ENCODE data around the gene EFCAB5. TPM values are rescaled to one million over a fixed set of nuclear protein-coding genes. Genes with fewer than 3 reads are reported as not detected.
"Not testable (repeated sequence)": the region's sequence is repeated elsewhere in the genome, so short reads cannot be mapped to it uniquely, and the experiment has no call there.

Gene EFCAB5
- total RNA-seq: under 1 TPM in 2 of 4 donors, not detected in 2; 0.17 to 0.78 TPM

DNA sequence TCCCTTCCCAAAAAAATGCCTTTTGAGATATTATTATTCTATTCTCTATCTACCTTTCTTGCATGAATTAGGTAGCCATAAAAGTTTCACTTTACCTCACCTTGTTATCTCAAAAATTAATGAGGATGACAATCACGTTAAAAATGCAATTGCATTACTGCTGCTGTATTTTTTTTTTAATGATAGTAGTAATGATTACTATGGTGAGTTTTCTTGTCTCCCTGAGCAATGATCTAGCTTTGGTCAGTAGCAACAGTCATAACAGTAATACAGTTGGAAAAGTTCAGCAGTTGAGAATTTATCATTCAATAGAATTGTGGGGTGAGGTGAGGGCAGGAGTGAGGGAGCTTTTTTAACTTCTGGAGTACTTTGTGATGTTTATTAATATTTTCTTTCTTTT is at the start of gene EFCAB5:
EFCAB5 (plus strand) TSS at position 301 of the 400 bp plus-strand sequence. CDS start 163 bp downstream, outside the sequence.
- Histone ChIP-seq H3K27me3 (no peaks in the 10 kb centered on the region), H3K9me3 (no peaks in the 10 kb centered on the region), H3K4me1 (no peaks in the 10 kb centered on the region), H3K27ac (replicated peaks in 1 of 4) (no peak within 1 kb of the TSS), H3K36me3 (no peaks in the 10 kb centered on the region), H3K4me3 (no peak within 1 kb of the TSS)
- WGBS: 86% methylated on average over 1 of the region's 1 CpG
- DNase-seq (ENCODE audit: extremely low spot score): no peak
- TF ChIP-seq POLR2AphosphoS5 (IDR thresholded peaks at IDR 0.05): no peak
- no peak for TF ChIP-seq POLR2A (IDR thresholded peaks at IDR 0.05; ENCODE audit: low read depth)
- TF ChIP-seq, protein P1, sequence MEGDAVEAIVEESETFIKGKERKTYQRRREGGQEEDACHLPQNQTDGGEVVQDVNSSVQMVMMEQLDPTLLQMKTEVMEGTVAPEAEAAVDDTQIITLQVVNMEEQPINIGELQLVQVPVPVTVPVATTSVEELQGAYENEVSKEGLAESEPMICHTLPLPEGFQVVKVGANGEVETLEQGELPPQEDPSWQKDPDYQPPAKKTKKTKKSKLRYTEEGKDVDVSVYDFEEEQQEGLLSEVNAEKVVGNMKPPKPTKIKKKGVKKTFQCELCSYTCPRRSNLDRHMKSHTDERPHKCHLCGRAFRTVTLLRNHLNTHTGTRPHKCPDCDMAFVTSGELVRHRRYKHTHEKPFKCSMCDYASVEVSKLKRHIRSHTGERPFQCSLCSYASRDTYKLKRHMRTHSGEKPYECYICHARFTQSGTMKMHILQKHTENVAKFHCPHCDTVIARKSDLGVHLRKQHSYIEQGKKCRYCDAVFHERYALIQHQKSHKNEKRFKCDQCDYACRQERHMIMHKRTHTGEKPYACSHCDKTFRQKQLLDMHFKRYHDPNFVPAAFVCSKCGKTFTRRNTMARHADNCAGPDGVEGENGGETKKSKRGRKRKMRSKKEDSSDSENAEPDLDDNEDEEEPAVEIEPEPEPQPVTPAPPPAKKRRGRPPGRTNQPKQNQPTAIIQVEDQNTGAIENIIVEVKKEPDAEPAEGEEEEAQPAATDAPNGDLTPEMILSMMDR (IDR thresholded peaks at IDR 0.05): no peak
- TF ChIP-seq EP300 (IDR thresholded peaks at IDR 0.05): no peak
- intact Hi-C loops (cut with DNase I): no loop called here

DNA sequence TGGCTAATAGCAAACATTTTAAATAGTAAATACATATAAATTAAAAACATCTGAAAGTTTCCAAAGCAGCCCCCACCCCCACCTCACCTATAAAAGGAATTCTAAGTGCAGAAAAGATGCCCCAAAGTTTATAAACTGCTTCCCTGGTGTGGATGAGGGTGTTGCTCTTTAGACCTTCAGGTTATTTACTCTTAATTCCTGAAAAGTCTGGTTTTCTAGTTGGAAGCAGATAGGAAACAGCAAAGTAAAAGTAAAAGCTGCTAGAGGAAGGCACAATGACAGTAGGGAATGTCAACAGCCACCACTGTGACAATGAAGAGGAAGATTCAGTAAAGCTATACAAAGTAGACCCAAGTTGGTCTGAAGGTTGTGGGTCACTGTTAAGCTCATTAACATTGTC is 49.2 kb upstream of the EFCAB5 start:
- Histone ChIP-seq H3K27me3 (no peaks in the 10 kb centered on the region), H3K4me3 (no peak overlapping the region), H3K27ac (replicated peaks in 1 of 4) (no peak overlapping the region), H3K4me1 (no peaks in the 10 kb centered on the region), H3K9me3 (no peaks in the 10 kb centered on the region), H3K36me3 (no peaks in the 10 kb centered on the region)
- DNase-seq (ENCODE audit: extremely low spot score): no peak
- no peak for TF ChIP-seq EP300 (IDR thresholded peaks at IDR 0.05)
- no peak for TF ChIP-seq POLR2A (IDR thresholded peaks at IDR 0.05; ENCODE audit: low read depth)
- no peak for TF ChIP-seq POLR2AphosphoS5 (IDR thresholded peaks at IDR 0.05)
- intact Hi-C loops (cut with DNase I): no loop called here

GRCh38 chr17:29897136-29897535 is 44.3 kb upstream of the EFCAB5 start:
- intact Hi-C loops (cut with DNase I); H3K36me3 ChIP-seq; H3K27me3 ChIP-seq; H3K4me1 ChIP-seq; H3K9me3 ChIP-seq; H3K27ac ChIP-seq (replicated peaks in 1 of 4); H3K4me3 ChIP-seq; DNase-seq (ENCODE audit: extremely low spot score): not testable (repeated sequence)
- 89% methylated on average over 4 of the region's 4 CpGs for WGBS

DNA sequence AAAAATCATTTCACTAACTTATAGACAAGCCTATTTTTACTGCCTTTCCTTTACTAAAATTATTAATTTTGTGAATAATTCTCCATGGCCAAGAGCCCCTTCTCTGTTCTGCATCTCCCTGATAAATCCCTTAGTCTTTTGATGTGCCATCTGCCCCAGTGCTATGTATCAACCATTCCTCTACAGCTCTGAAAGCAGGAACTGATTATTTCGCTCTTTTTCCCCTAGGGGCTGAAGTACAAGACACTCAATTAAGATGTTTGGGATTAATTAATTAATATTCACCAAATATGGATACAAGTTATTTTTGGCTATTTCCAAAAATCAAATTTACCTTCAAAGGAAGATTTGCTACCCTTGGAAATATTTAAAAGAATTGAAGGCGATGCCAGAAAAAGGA is 38.0 kb upstream of the EFCAB5 start:
- DNase-seq (ENCODE audit: extremely low spot score): no peak
- Histone ChIP-seq H3K27me3 (no peaks in the 10 kb centered on the region), H3K36me3 (no peaks in the 10 kb centered on the region), H3K9me3 (no peaks in the 10 kb centered on the region), H3K27ac (replicated peaks in 1 of 4) (no peak overlapping the region), H3K4me1 (no peaks in the 10 kb centered on the region), H3K4me3 (no peak overlapping the region)
- intact Hi-C loops (cut with DNase I): no loop called here
- TF ChIP-seq, protein P1 (IDR thresholded peaks at IDR 0.05): no peak
- TF ChIP-seq POLR2A (IDR thresholded peaks at IDR 0.05; ENCODE audit: low read depth) (no peak), POLR2AphosphoS5 (IDR thresholded peaks at IDR 0.05) (no peak), EP300 (IDR thresholded peaks at IDR 0.05) (no peak)
- WGBS: 96% methylated on average over 2 of the region's 2 CpGs

- H3K4me1 ChIP-seq: no peaks in the 10 kb centered on the region
- H3K27ac ChIP-seq (replicated peaks in 1 of 4): no peak overlapping the region
- intact Hi-C loops (cut with DNase I): no loop called here
- no peaks in the 10 kb centered on the region for H3K27me3 ChIP-seq
- DNase-seq (ENCODE audit: extremely low spot score): no peak
- H3K4me3 ChIP-seq: no peak overlapping the region
- H3K9me3 ChIP-seq: no peaks in the 10 kb centered on the region
- TF ChIP-seq EP300 (IDR thresholded peaks at IDR 0.05): no peak
- TF ChIP-seq, protein P1 (IDR thresholded peaks at IDR 0.05): no peak
- no peak for TF ChIP-seq POLR2AphosphoS5 (IDR thresholded peaks at IDR 0.05)
- TF ChIP-seq POLR2A (IDR thresholded peaks at IDR 0.05; ENCODE audit: low read depth): no peak
- H3K36me3 ChIP-seq: no peaks in the 10 kb centered on the region
- 94% methylated on average over 2 of the region's 3 CpGs for WGBS
Measured at GRCh38 chr17:29905086-29905878, 36.2 kb upstream of the EFCAB5 start.

- H3K4me3 ChIP-seq: no peak overlapping the region
- no peaks in the 10 kb centered on the region for H3K36me3 ChIP-seq
- no peak for TF ChIP-seq POLR2AphosphoS5 (IDR thresholded peaks at IDR 0.05)
- no peak for TF ChIP-seq POLR2A (IDR thresholded peaks at IDR 0.05; ENCODE audit: low read depth)
- TF ChIP-seq, protein P1 (IDR thresholded peaks at IDR 0.05): no peak
- TF ChIP-seq EP300 (IDR thresholded peaks at IDR 0.05): no peak
- no peaks in the 10 kb centered on the region for H3K4me1 ChIP-seq
- 98% methylated on average over 3 of the region's 3 CpGs for WGBS
- H3K27ac ChIP-seq (replicated peaks in 1 of 4): no peak overlapping the region
- no peaks in the 10 kb centered on the region for H3K9me3 ChIP-seq
- intact Hi-C loops (cut with DNase I): no loop called here
- H3K27me3 ChIP-seq: no peaks in the 10 kb centered on the region
- no peak for DNase-seq (ENCODE audit: extremely low spot score)
Measured at GRCh38 chr17:29905879-29906167, 35.6 kb upstream of the EFCAB5 start.

Data from esophagus muscularis mucosa (tissue), 4 donors.